ENCODE results near the gene SSBP4. TPM values are rescaled to one million over a fixed set of nuclear protein-coding genes. Genes with fewer than 3 reads are reported as not detected.

Gene SSBP4
- total and polyA plus RNA-seq, 4 donors = 4.0 to 19.0 (median 11.5) TPM

- TF ChIP-seq ATF3 (IDR thresholded peaks at IDR 0.05) = no peak
- TF ChIP-seq CTCF (IDR thresholded peaks at IDR 0.05; ENCODE audit: low read depth, low read length, missing input control) = no peak
- no peak for TF ChIP-seq GABPA (IDR thresholded peaks at IDR 0.05 in 1 of 2, conservative IDR thresholded peaks at IDR 0.05 in 1 of 2)
Observed at GRCh38 chr19:18456974-18457373, 37.8 kb downstream of the SSBP4 start (continued).

GRCh38 chr19:18457483-18458331 is 38.5 kb downstream of the SSBP4 start:
- Histone ChIP-seq H3K4me3 (ENCODE audit: low read depth in 1 of 3, low read length in 3 of 3) (no peak overlapping the region), H3K9ac (ENCODE audit: low read depth in 1 of 2, low read length in 2 of 2) (no peak overlapping the region), H3K4me1 (ENCODE audit: control insufficient read depth in 4 of 4, insufficient read depth in 4 of 4, low read length in 3 of 4) (peaks cover 4 to 12% (median 6%) of the 10 kb centered on the region in 4 donors), H3K27ac (ENCODE audit: low read depth in 1 of 2, low read length in 2 of 2) (no peak overlapping the region), H3K27me3 (ENCODE audit: control insufficient read depth in 4 of 4, insufficient read depth in 4 of 4, low read length in 3 of 4) (no peaks in the 10 kb centered on the region), H3K9me3 (ENCODE audit: control insufficient read depth in 4 of 4, low read length in 3 of 4) (no peaks in the 10 kb centered on the region), H3K36me3 (ENCODE audit: control insufficient read depth in 4 of 4, insufficient read depth in 3 of 4, low read depth in 1 of 4, low read length in 3 of 4) (peaks cover 9 to 44% (median 13%) of the 10 kb centered on the region in 4 donors)
- 89% methylated on average over 21 of the region's 21 CpGs for WGBS
- no peak for DNase-seq (ENCODE audit: low spot score)
- TF ChIP-seq CTCF (IDR thresholded peaks at IDR 0.05; ENCODE audit: low read depth, low read length, missing input control) = no peak
- TF ChIP-seq EGR1 (IDR thresholded peaks at IDR 0.05; ENCODE audit: low read depth in 2 of 2) = no peak
- no peak for TF ChIP-seq YY1 (IDR thresholded peaks at IDR 0.05)
- TF ChIP-seq HNF4G (IDR thresholded peaks at IDR 0.05) = no peak
- no peak for TF ChIP-seq FOXA2 (IDR thresholded peaks at IDR 0.05)
- no peak for TF ChIP-seq TAF1 (conservative IDR thresholded peaks at IDR 0.05)
- TF ChIP-seq JUND (IDR thresholded peaks at IDR 0.05) = no peak
- TF ChIP-seq ATF3 (IDR thresholded peaks at IDR 0.05) = no peak
- no peak for TF ChIP-seq GABPA (IDR thresholded peaks at IDR 0.05 in 1 of 2, conservative IDR thresholded peaks at IDR 0.05 in 1 of 2)
- no peak for TF ChIP-seq RAD21 (IDR thresholded peaks at IDR 0.05)
- no peak for TF ChIP-seq FOXA1 (IDR thresholded peaks at IDR 0.05)
- no peak for TF ChIP-seq NR2F2 (IDR thresholded peaks at IDR 0.05)
- TF ChIP-seq RXRA (IDR thresholded peaks at IDR 0.05) = no peak
- no peak for TF ChIP-seq SP1 (IDR thresholded peaks at IDR 0.05)
- TF ChIP-seq MAX (IDR thresholded peaks at IDR 0.05) = no peak
- TF ChIP-seq REST (IDR thresholded peaks at IDR 0.05) = no peak
- no peak for TF ChIP-seq HNF4A (conservative IDR thresholded peaks at IDR 0.05)
- TF ChIP-seq ZBTB33 (IDR thresholded peaks at IDR 0.05) = no peak
